Duodenal mucosa (tissue), 2 donors: ENCODE measurements around the gene UBE2F.

ENCODE experiments used
- H3K27ac ChIP-seq: one replicate; pipeline ENCODE4 v1.7.0; 2013; ENCODE audit warnings: low read depth, low read length
- H3K27me3 ChIP-seq, 2 donors: one replicate each; pipeline ENCODE4 v1.7.0; 2013; ENCODE audit warnings: low read length in 2 of 2, control low read depth in 1 of 2; ENCODE audit not compliant: insufficient read depth in 2 of 2, control insufficient read depth in 1 of 2
- H3K36me3 ChIP-seq, 2 donors: one replicate each; pipeline ENCODE4 v1.7.0; 2013; ENCODE audit warnings: low read length in 2 of 2, control low read depth in 1 of 2; ENCODE audit not compliant: insufficient read depth in 2 of 2, control insufficient read depth in 1 of 2
- H3K4me1 ChIP-seq, 2 donors: one replicate each; pipeline ENCODE4 v1.7.0; 2013; ENCODE audit warnings: low read length in 2 of 2, control low read depth in 1 of 2; ENCODE audit not compliant: insufficient read depth in 2 of 2, control insufficient read depth in 1 of 2
- H3K4me3 ChIP-seq, 2 donors: one replicate each; pipeline ENCODE4 v1.7.0; 2013; ENCODE audit warnings: low read length in 2 of 2, low read depth in 1 of 2
- H3K9ac ChIP-seq, 2 donors: one replicate each; pipeline ENCODE4 v1.7.0; 2013; ENCODE audit warnings: low read length in 2 of 2, low read depth in 1 of 2
- H3K9me3 ChIP-seq, 2 donors: one replicate each; pipeline ENCODE4 v1.7.0; 2013; ENCODE audit warnings: low read length in 2 of 2, control low read depth in 1 of 2; ENCODE audit not compliant: control insufficient read depth in 1 of 2

The UBE2F gene

GRCh38 chr2:238067939-238068338 is 101.1 kb downstream of the UBE2F start:
- H3K27ac ChIP-seq: no peak overlapping the region

GRCh38 chr2:238069021-238069709 is 102.4 kb downstream of the UBE2F start:
- no peak overlapping the region for H3K4me3 ChIP-seq
- peaks cover 2 to 5% of the 10 kb centered on the region in 2 donors for H3K4me1 ChIP-seq
- H3K27ac ChIP-seq: no peak overlapping the region
- no peaks in the 10 kb centered on the region for H3K27me3 ChIP-seq
- no peaks in the 10 kb centered on the region for H3K9me3 ChIP-seq
- H3K9ac ChIP-seq: no peak overlapping the region
- peaks cover 5 to 38% of the 10 kb centered on the region in 2 donors for H3K36me3 ChIP-seq

More at GRCh38 chr2:238067939-238068338, 101.1 kb downstream of the UBE2F start:
- H3K36me3 ChIP-seq: peaks cover 5 to 38% of the 10 kb centered on the region in 2 donors
- no peak overlapping the region for H3K9ac ChIP-seq
- H3K27me3 ChIP-seq: no peaks in the 10 kb centered on the region
- H3K4me1 ChIP-seq: peaks cover 13 to 15% of the 10 kb centered on the region in 2 donors
- H3K9me3 ChIP-seq: no peaks in the 10 kb centered on the region
- no peak overlapping the region for H3K4me3 ChIP-seq

DNA sequence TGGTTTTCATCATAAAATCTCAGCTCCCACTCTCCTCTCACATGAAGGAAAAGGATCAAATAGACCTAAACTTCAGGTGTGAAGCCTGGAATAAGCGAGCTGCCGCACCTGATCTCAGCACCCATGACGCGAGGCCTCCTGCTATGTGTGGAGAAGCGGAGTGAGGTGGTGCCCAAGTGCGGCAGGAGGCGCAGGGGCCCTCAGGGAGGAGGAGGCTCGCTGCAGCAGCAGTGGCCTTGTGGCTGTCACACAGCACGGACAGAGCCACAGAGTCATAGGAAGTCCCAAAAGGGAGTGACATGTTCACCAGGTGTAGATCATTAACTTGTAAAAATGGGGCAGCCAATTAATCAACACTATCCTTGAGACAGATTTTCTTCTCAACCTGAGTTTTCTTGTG is 103.1 kb downstream of the UBE2F start:
- no peak overlapping the region for H3K27ac ChIP-seq
- no peak overlapping the region for H3K9ac ChIP-seq

DNA sequence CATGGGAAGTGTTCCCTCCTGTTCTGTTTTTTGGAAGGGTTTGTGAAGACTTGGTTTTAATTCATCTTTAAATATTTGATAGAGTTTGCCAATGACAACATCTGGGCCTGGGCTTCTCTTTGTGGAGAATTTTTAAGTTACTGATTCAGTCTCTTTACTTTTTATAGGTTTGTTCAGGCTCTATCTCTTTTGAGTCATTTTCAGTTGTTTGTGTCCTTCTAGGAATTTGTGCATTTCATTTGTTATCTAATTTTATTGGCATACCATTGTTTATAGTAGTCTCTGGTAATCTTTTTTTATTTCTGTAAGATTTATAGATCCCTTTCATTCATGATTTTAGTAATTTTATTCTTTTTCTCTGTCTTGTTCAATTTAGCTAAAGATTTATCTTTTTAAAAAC is 108.6 kb downstream of the UBE2F start:
- Histone ChIP-seq H3K9ac (no peak overlapping the region), H3K27ac (no peak overlapping the region), H3K27me3 (no peaks in the 10 kb centered on the region), H3K9me3 (no peaks in the 10 kb centered on the region), H3K4me3 (no peak overlapping the region), H3K36me3 (peaks cover 4 to 13% of the 10 kb centered on the region in 2 donors), H3K4me1 (no peaks in the 10 kb centered on the region)

More for the DNA sequence above, 103.1 kb downstream of the UBE2F start:
- Histone ChIP-seq H3K36me3 (peaks cover 5 to 38% of the 10 kb centered on the region in 2 donors), H3K4me3 (no peak overlapping the region), H3K4me1 (no peaks in the 10 kb centered on the region), H3K9me3 (no peaks in the 10 kb centered on the region), H3K27me3 (no peaks in the 10 kb centered on the region)

DNA sequence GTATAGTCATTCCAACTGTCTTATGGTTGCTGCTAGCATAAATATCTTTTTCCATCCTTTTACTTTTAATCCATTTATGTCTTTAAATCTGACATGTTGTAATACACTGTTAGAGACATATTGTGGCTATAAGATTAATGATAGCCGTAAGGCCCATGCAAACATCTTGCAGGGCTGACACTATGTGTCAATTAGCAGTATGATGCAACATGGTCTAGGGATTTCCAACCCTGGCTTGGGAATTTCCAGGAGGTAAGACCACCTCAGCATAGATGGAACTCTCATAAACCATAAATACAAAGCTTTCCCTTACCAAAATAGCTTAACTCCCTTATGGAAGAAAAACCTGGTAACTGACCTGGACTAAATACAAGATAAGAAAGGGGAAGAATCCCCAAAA is 110.5 kb downstream of the UBE2F start:
- Histone ChIP-seq H3K9ac (no peak overlapping the region), H3K4me1 (no peaks in the 10 kb centered on the region), H3K4me3 (no peak overlapping the region), H3K9me3 (no peaks in the 10 kb centered on the region), H3K27ac (no peak overlapping the region), H3K27me3 (no peaks in the 10 kb centered on the region), H3K36me3 (peaks cover 13 to 27% of the 10 kb centered on the region in 2 donors)

- Histone ChIP-seq H3K4me3 (no peak overlapping the region), H3K9me3 (no peaks in the 10 kb centered on the region), H3K36me3 (peaks cover 27 to 44% of the 10 kb centered on the region in 2 donors), H3K9ac (no peak overlapping the region), H3K27me3 (no peaks in the 10 kb centered on the region), H3K4me1 (no peaks in the 10 kb centered on the region), H3K27ac (no peak overlapping the region)
These were observed 113.1 kb downstream of the UBE2F start for GRCh38 chr2:238079874-238080327.

DNA sequence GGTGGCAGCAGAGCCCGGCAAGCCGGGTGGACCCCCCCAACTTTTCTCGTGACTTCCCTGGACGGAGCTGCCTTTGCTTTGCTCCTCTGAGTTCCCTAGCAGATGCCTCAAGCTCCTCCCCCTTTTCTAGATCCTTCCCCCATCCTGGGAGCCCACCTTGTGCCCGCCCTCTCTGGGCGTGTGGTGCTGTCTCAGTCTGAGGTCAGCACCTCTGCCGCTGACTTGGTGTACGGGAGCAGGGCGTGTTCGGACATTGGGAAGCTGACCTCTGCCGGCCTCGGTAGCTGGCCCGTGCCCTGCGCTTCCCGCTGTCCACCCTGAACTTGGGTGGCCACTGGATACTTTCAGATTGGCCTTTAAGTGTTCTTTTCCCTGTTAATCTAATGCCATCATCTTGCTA is 113.7 kb downstream of the UBE2F start:
- Histone ChIP-seq H3K27me3 (no peaks in the 10 kb centered on the region), H3K9me3 (no peaks in the 10 kb centered on the region), H3K27ac (no peak overlapping the region), H3K4me3 (no peak overlapping the region), H3K4me1 (no peaks in the 10 kb centered on the region), H3K36me3 (peaks cover 27 to 48% of the 10 kb centered on the region in 2 donors), H3K9ac (no peak overlapping the region)

- Histone ChIP-seq H3K36me3 (peaks cover 27 to 48% of the 10 kb centered on the region in 2 donors), H3K4me3 (no peak overlapping the region), H3K27me3 (no peaks in the 10 kb centered on the region), H3K27ac (no peak overlapping the region), H3K4me1 (no peaks in the 10 kb centered on the region), H3K9ac (no peak overlapping the region), H3K9me3 (no peaks in the 10 kb centered on the region)
These were observed 114.3 kb downstream of the UBE2F start for GRCh38 chr2:238081150-238081549.

- H3K36me3 ChIP-seq: peaks cover 27 to 48% of the 10 kb centered on the region in 2 donors
- no peaks in the 10 kb centered on the region for H3K9me3 ChIP-seq
- no peak overlapping the region for H3K27ac ChIP-seq
- no peak overlapping the region for H3K9ac ChIP-seq
- no peaks in the 10 kb centered on the region for H3K27me3 ChIP-seq
- H3K4me1 ChIP-seq: no peaks in the 10 kb centered on the region
- no peak overlapping the region for H3K4me3 ChIP-seq
These were observed 114.7 kb downstream of the UBE2F start for GRCh38 chr2:238081561-238081960.

DNA sequence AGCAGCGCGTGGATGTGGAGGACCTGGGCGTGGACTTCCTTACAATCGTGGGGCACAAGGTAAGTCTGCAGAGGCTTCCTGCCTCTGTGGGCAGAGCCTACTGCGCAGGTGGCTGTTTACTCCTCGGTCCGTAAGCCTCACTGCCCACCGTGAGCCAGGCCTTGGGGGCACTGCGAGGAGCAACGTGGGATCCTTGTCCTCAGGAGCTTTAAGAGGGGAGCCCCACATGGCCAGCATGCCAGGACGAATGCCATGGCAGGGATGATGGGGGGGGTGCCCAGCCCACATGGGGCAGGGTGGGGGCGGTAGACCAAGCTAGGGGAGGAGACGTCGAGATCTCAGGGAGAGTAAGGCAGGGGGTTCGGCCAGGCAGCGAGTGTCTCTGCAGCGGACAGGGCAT is 115.3 kb downstream of the UBE2F start:
- no peak overlapping the region for H3K9ac ChIP-seq
- peaks cover 27 to 47% of the 10 kb centered on the region in 2 donors for H3K36me3 ChIP-seq
- no peaks in the 10 kb centered on the region for H3K9me3 ChIP-seq
- no peaks in the 10 kb centered on the region for H3K4me1 ChIP-seq
- H3K27me3 ChIP-seq: no peaks in the 10 kb centered on the region
- no peak overlapping the region for H3K4me3 ChIP-seq
- no peak overlapping the region for H3K27ac ChIP-seq
